Islet of Langerhans (tissue), 1 donor: ENCODE results near the gene NOS1.
"Not testable (repeated sequence)": the region's sequence is repeated elsewhere in the genome, so short reads cannot be mapped to it uniquely, and the experiment has no call there.

Source experiments
- FAIRE-seq: peaks from one replicate; lab custom pipeline; 2011; peaks lifted over from hg19 to GRCh38; lab: Jason Lieb, UNC

Gene NOS1

GRCh38 chr12:117361347-117361751, at the start of gene NOS1:
TSS of gene NOS1 (minus strand) at chr12:117361626. CDS start at chr12:117331069, 30,557 bp downstream.
- FAIRE-seq, result no peak

GRCh38 chr12:117409286-117409685, 47.9 kb upstream of the NOS1 start:
- FAIRE-seq, result no peak

- no peak for FAIRE-seq
These were observed 46.9 kb upstream of the NOS1 start for GRCh38 chr12:117408161-117408791.

GRCh38 chr12:117404940-117405339, 43.5 kb upstream of the NOS1 start:
- no peak for FAIRE-seq

GRCh38 chr12:117404203-117404853, 42.9 kb upstream of the NOS1 start:
- no peak for FAIRE-seq

- FAIRE-seq, result no peak
These were observed 42.2 kb upstream of the NOS1 start for GRCh38 chr12:117403586-117404139.

GRCh38 chr12:117402363-117402762, 40.9 kb upstream of the NOS1 start:
- FAIRE-seq, result no peak

- FAIRE-seq, result no peak
These were observed 39.5 kb upstream of the NOS1 start for GRCh38 chr12:117400912-117401311.

- FAIRE-seq, result not testable (repeated sequence)
These were observed 37.1 kb upstream of the NOS1 start for GRCh38 chr12:117398482-117398881.

- FAIRE-seq, result no peak
These were observed 34.3 kb upstream of the NOS1 start for GRCh38 chr12:117395766-117396165.

- FAIRE-seq, result no peak
These were observed 33.1 kb upstream of the NOS1 start for GRCh38 chr12:117394491-117394890.

GRCh38 chr12:117393656-117394055, 32.2 kb upstream of the NOS1 start:
- no peak for FAIRE-seq

- no peak for FAIRE-seq
These were observed 29.4 kb upstream of the NOS1 start for GRCh38 chr12:117390866-117391265.

- FAIRE-seq, result no peak
These were observed 27.6 kb upstream of the NOS1 start for GRCh38 chr12:117388951-117389446.

GRCh38 chr12:117387832-117388231, 26.4 kb upstream of the NOS1 start:
- FAIRE-seq, result no peak

GRCh38 chr12:117384735-117385134, 23.3 kb upstream of the NOS1 start:
- FAIRE-seq, result no peak

- FAIRE-seq, result no peak
These were observed 18.7 kb upstream of the NOS1 start for GRCh38 chr12:117380083-117380482.

- FAIRE-seq, result no peak
These were observed 16.3 kb upstream of the NOS1 start for GRCh38 chr12:117377758-117378157.

- FAIRE-seq, result no peak
These were observed 9.2 kb upstream of the NOS1 start for GRCh38 chr12:117370588-117370987.

- not testable (repeated sequence) for FAIRE-seq
These were observed 8.6 kb upstream of the NOS1 start for GRCh38 chr12:117370000-117370399.

GRCh38 chr12:117367006-117367638, 5.7 kb upstream of the NOS1 start:
- peak; percentile 56 for FAIRE-seq

GRCh38 chr12:117365049-117365616, 3.7 kb upstream of the NOS1 start:
- FAIRE-seq, result no peak
